HG02885 (cell line): ENCODE data around the gene DAZAP1.
"Not testable (repeated sequence)": the region's sequence is repeated elsewhere in the genome, so short reads cannot be mapped to it uniquely, and the experiment has no call there.

Experiments
- ATAC-seq: cut with Tn5 transposase; IDR thresholded peaks from one replicate; pipeline ENCODE4 v1.9.1; 2021; ENCODE audit warnings: mild to moderate bottlenecking; ENCODE audit not compliant: unreplicated experiment, poor library complexity

The DAZAP1 gene

GRCh38 chr19:1438933-1439354 is 31.6 kb downstream of the DAZAP1 start:
- no peak for ATAC-seq

- ATAC-seq: not testable (repeated sequence)
Observed at GRCh38 chr19:1439525-1440417, 32.4 kb downstream of the DAZAP1 start.

- ATAC-seq: no peak
Observed at GRCh38 chr19:1440418-1440801, 33.0 kb downstream of the DAZAP1 start.

GRCh38 chr19:1441022-1441426 is 33.6 kb downstream of the DAZAP1 start:
- ATAC-seq: no peak

GRCh38 chr19:1441677-1442438 is 34.5 kb downstream of the DAZAP1 start:
- no peak for ATAC-seq

- peak; percentile 73 for ATAC-seq
Observed at GRCh38 chr19:1445185-1445931, 38.0 kb downstream of the DAZAP1 start.

GRCh38 chr19:1445932-1446712 is 38.7 kb downstream of the DAZAP1 start:
- no peak for ATAC-seq

- ATAC-seq: no peak
Observed at GRCh38 chr19:1446713-1447481, 39.5 kb downstream of the DAZAP1 start.

- no peak for ATAC-seq
Observed at GRCh38 chr19:1447504-1447903, 40.1 kb downstream of the DAZAP1 start.

GRCh38 chr19:1447944-1448343 is 40.6 kb downstream of the DAZAP1 start:
- no peak for ATAC-seq

GRCh38 chr19:1449467-1450442 is 42.4 kb downstream of the DAZAP1 start, which contains the start of gene APC2:
Gene APC2 (plus strand): TSS chr19:1450121. CDS start chr19:1453002, 2,881 bp downstream.
- ATAC-seq: no peak

- no peak for ATAC-seq
Observed at GRCh38 chr19:1450735-1451731, 43.6 kb downstream of the DAZAP1 start.

GRCh38 chr19:1451916-1452801 is 44.8 kb downstream of the DAZAP1 start:
- no peak for ATAC-seq

GRCh38 chr19:1452802-1453524 is 45.6 kb downstream of the DAZAP1 start:
- ATAC-seq: no peak
